ENCODE data around the gene TMOD3.

DNA sequence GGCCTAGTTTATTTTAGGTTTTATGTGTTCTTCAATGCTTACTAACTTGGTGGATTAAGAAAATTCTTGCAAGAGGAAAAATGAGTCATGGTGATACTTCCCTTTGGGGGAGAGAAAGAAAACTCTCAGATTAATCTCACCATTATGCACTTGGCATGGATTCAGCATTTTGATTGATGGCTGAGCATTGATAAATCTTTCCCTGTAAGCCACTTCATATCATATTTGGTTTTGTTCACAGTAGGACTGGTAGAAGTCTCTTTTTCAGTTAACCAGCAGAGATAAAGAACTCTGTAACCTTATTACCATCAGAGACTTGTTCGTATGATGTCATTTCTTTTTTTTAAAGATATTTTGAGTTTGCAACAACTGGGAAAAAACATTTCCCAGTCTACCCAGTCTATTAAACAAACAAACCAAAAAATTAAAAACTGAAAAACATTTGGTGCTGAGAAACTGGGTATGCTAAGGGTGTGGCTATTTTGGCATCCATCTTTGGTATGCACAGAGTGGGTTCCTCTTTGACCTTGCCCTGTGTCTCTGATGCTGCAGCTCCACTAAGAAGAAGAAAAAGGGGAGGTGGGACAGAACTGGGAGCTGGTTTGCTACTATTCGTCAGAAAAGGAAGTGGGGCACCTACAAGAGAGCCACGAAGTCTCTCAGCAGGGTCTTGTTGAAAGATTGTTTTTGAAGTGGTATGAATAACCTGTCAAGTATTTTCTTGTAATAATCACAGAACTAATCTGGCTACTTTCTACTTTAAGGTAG, 17.2 kb downstream of the TMOD3 start:
- TF ChIP-seq, protein P1, sequence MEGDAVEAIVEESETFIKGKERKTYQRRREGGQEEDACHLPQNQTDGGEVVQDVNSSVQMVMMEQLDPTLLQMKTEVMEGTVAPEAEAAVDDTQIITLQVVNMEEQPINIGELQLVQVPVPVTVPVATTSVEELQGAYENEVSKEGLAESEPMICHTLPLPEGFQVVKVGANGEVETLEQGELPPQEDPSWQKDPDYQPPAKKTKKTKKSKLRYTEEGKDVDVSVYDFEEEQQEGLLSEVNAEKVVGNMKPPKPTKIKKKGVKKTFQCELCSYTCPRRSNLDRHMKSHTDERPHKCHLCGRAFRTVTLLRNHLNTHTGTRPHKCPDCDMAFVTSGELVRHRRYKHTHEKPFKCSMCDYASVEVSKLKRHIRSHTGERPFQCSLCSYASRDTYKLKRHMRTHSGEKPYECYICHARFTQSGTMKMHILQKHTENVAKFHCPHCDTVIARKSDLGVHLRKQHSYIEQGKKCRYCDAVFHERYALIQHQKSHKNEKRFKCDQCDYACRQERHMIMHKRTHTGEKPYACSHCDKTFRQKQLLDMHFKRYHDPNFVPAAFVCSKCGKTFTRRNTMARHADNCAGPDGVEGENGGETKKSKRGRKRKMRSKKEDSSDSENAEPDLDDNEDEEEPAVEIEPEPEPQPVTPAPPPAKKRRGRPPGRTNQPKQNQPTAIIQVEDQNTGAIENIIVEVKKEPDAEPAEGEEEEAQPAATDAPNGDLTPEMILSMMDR (conservative IDR thresholded peaks at IDR 0.05 in 1 of 2, IDR thresholded peaks at IDR 0.05 in 1 of 2; ENCODE audit: low read depth in 1 of 2, low read length in 2 of 2), result no peak
- TF ChIP-seq EZH2 (IDR thresholded peaks at IDR 0.05; ENCODE audit: low read length, missing control alignments), result no peak
